ENCODE results near the gene MARS1. TPM values are rescaled to one million over a fixed set of nuclear protein-coding genes. Genes with fewer than 3 reads are reported as not detected.

The MARS1 gene
- total RNA-seq, 1 donor from 2014 or later, result 71.2 TPM

DNA sequence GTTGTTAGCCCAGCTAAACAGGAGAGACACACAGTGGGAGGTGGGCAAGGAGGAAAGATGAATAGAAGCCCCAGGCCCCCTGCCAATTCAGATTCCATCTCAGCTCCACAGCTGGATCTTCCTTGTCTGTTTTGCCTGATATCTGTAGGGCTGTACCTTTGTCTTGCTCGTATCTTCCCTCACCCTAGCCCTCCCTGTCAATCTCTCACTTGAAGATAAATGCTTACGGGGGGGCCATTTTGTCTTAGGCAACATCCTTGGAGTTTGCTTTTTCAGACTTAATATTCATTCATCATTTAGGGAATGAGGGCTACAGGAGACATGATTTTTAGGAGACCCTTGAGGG, 64.4 kb downstream of the MARS1 start:
- TF ChIP-seq POLR2A (IDR thresholded peaks at IDR 0.05) (no peak), POLR2AphosphoS5 (IDR thresholded peaks at IDR 0.05; ENCODE audit: insufficient read depth in 1 of 2, low read depth in 1 of 2) (no peak)
- TF ChIP-seq, protein P1, sequence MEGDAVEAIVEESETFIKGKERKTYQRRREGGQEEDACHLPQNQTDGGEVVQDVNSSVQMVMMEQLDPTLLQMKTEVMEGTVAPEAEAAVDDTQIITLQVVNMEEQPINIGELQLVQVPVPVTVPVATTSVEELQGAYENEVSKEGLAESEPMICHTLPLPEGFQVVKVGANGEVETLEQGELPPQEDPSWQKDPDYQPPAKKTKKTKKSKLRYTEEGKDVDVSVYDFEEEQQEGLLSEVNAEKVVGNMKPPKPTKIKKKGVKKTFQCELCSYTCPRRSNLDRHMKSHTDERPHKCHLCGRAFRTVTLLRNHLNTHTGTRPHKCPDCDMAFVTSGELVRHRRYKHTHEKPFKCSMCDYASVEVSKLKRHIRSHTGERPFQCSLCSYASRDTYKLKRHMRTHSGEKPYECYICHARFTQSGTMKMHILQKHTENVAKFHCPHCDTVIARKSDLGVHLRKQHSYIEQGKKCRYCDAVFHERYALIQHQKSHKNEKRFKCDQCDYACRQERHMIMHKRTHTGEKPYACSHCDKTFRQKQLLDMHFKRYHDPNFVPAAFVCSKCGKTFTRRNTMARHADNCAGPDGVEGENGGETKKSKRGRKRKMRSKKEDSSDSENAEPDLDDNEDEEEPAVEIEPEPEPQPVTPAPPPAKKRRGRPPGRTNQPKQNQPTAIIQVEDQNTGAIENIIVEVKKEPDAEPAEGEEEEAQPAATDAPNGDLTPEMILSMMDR (IDR thresholded peaks at IDR 0.05), result no peak
- H3K27me3 ChIP-seq, result no peaks in the 10 kb centered on the region
- DNase-seq (ENCODE audit: extremely low spot score in 2 of 2), result no peak
- H3K36me3 ChIP-seq, result no peaks in the 10 kb centered on the region
- intact Hi-C loops (cut with DNase I), result no loop called here
- H3K4me1 ChIP-seq, result peaks cover 13% of the 10 kb centered on the region
- no peaks in the 10 kb centered on the region for H3K9me3 ChIP-seq
- no peak overlapping the region for H3K4me3 ChIP-seq
- no peak overlapping the region for H3K27ac ChIP-seq

GRCh38 chr12:57552835-57553313, 65.0 kb downstream of the MARS1 start:
- no peak for TF ChIP-seq POLR2AphosphoS5 (IDR thresholded peaks at IDR 0.05; ENCODE audit: insufficient read depth in 1 of 2, low read depth in 1 of 2)
- no peak for DNase-seq (ENCODE audit: extremely low spot score in 2 of 2)
- intact Hi-C loops (cut with DNase I), result no loop called here

DNA sequence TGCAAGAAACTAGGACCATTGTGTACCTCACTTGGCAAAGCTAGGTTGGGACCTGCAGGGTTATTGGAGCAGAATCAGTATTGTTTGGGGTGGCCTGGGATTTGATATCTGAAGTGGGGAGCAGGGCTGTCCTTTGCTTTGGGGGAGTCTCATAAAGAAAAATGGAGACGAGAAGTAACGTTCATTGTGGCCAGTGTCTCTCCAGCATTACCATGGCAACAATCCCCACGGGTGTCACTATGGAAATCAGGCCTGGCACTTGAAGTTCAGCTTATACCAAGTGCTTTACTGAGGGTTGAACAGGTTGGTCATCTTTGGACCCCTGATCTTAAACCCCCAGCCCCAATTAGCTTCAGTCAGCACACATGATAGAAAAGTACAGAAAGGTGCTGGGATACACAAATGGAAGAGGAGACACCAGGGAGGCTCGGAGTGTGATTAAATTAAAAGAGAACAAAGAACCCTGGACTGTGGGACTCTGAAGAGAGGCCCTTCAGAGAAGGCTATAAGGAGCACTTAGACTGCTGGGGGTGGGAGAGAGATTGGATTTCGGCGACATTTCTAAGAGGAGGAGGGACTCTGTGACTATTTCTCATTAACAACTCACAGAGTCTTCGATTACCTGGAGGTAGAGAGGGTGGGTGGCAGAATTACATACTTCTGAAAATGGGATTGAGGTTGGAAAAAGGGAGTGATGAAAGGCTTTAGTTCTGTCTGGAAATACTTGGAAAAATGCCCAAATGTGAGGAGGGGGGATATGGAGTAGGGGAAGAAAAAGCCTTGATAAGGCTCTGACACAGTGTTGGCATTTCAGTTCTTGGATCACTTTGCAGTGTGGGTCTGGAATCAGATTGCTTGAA, 65.7 kb downstream of the MARS1 start:
- no peaks in the 10 kb centered on the region for H3K9me3 ChIP-seq
- no peak overlapping the region for H3K4me3 ChIP-seq
- H3K36me3 ChIP-seq, result no peaks in the 10 kb centered on the region
- TF ChIP-seq POLR2AphosphoS5 (IDR thresholded peaks at IDR 0.05; ENCODE audit: insufficient read depth in 1 of 2, low read depth in 1 of 2), result no peak
- TF ChIP-seq, protein P1 (IDR thresholded peaks at IDR 0.05), result no peak
- no peak for TF ChIP-seq POLR2A (IDR thresholded peaks at IDR 0.05)
- no peaks in the 10 kb centered on the region for H3K27me3 ChIP-seq
- H3K27ac ChIP-seq, result no peak overlapping the region
- intact Hi-C loops (cut with DNase I), result no loop called here
- no peak for DNase-seq (ENCODE audit: extremely low spot score in 2 of 2)
- H3K4me1 ChIP-seq, result peaks cover 13% of the 10 kb centered on the region

More at GRCh38 chr12:57552835-57553313, 65.0 kb downstream of the MARS1 start:
- H3K4me3 ChIP-seq, result no peak overlapping the region
- H3K36me3 ChIP-seq, result no peaks in the 10 kb centered on the region
- no peaks in the 10 kb centered on the region for H3K9me3 ChIP-seq
- peaks cover 13% of the 10 kb centered on the region for H3K4me1 ChIP-seq
- H3K27me3 ChIP-seq, result no peaks in the 10 kb centered on the region
- no peak overlapping the region for H3K27ac ChIP-seq

GRCh38 chr12:57554453-57554852, 66.6 kb downstream of the MARS1 start:
- DNase-seq (ENCODE audit: extremely low spot score in 2 of 2), result no peak
- no peak overlapping the region for H3K4me3 ChIP-seq
- intact Hi-C loops (cut with DNase I), result no loop called here
- H3K27ac ChIP-seq, result no peak overlapping the region
- no peak for TF ChIP-seq POLR2AphosphoS5 (IDR thresholded peaks at IDR 0.05; ENCODE audit: insufficient read depth in 1 of 2, low read depth in 1 of 2)
- no peaks in the 10 kb centered on the region for H3K36me3 ChIP-seq
- no peaks in the 10 kb centered on the region for H3K27me3 ChIP-seq
- H3K9me3 ChIP-seq, result no peaks in the 10 kb centered on the region
- peaks cover 10% of the 10 kb centered on the region for H3K4me1 ChIP-seq

GRCh38 chr12:57554897-57555296, 67.0 kb downstream of the MARS1 start:
- H3K4me3 ChIP-seq, result no peak overlapping the region
- H3K27me3 ChIP-seq, result no peaks in the 10 kb centered on the region
- no peak for TF ChIP-seq POLR2AphosphoS5 (IDR thresholded peaks at IDR 0.05; ENCODE audit: insufficient read depth in 1 of 2, low read depth in 1 of 2)
- TF ChIP-seq POLR2A (IDR thresholded peaks at IDR 0.05), result no peak
- TF ChIP-seq, protein P1 (IDR thresholded peaks at IDR 0.05), result no peak
- peaks cover 7% of the 10 kb centered on the region for H3K4me1 ChIP-seq
- no peaks in the 10 kb centered on the region for H3K36me3 ChIP-seq
- no peaks in the 10 kb centered on the region for H3K9me3 ChIP-seq
- intact Hi-C loops (cut with DNase I), result no loop called here
- no peak for DNase-seq (ENCODE audit: extremely low spot score in 2 of 2)
- no peak overlapping the region for H3K27ac ChIP-seq

GRCh38 chr12:57558864-57559263, 71.0 kb downstream of the MARS1 start:
- TF ChIP-seq, protein P1 (IDR thresholded peaks at IDR 0.05), result no peak
- TF ChIP-seq POLR2AphosphoS5 (IDR thresholded peaks at IDR 0.05; ENCODE audit: insufficient read depth in 1 of 2, low read depth in 1 of 2) (no peak), POLR2A (IDR thresholded peaks at IDR 0.05) (no peak)
- Histone ChIP-seq H3K27me3 (no peaks in the 10 kb centered on the region), H3K36me3 (no peaks in the 10 kb centered on the region)

More at GRCh38 chr12:57558864-57559263, 71.0 kb downstream of the MARS1 start:
- Histone ChIP-seq H3K4me1 (no peaks in the 10 kb centered on the region), H3K4me3 (no peak overlapping the region), H3K27ac (no peak overlapping the region), H3K9me3 (no peaks in the 10 kb centered on the region)
- intact Hi-C loops (cut with DNase I), result no loop called here
- DNase-seq (ENCODE audit: extremely low spot score in 2 of 2), result no peak

Data from vagina (tissue), 2 donors.